Measurements from ENCODE around the gene MTCH2. TPM values are rescaled to one million over a fixed set of nuclear protein-coding genes. Genes with fewer than 3 reads are reported as not detected.
"Not testable (repeated sequence)": the region's sequence is repeated elsewhere in the genome, so short reads cannot be mapped to it uniquely, and the experiment has no call there.

MTCH2 gene
- polyA plus RNA-seq (2011; rRNA removed), result 175 and 194 TPM in 2 replicates
- polyA minus RNA-seq (2011; rRNA and poly(A)+ RNA removed), result 87.8 and 103 TPM in 2 replicates

- Histone ChIP-seq H3K27me3 (ENCODE audit: control insufficient read depth, insufficient read depth, low read length) (no peaks in the 10 kb centered on the region), H3K27ac (ENCODE audit: low read depth, low read length) (peak within 1 kb of the TSS; percentile 87), H3K9me3 (ENCODE audit: control insufficient read depth, insufficient read depth, low read length) (no peaks in the 10 kb centered on the region; the same call in 1 of the 2 replicates), H3K4me3 (ENCODE audit: low read depth, low read length) (peak within 1 kb of the TSS; percentile 85)
- peak; percentile 93 for DNase-seq (ENCODE audit: low read depth, low spot score)
- TF ChIP-seq, protein P1, sequence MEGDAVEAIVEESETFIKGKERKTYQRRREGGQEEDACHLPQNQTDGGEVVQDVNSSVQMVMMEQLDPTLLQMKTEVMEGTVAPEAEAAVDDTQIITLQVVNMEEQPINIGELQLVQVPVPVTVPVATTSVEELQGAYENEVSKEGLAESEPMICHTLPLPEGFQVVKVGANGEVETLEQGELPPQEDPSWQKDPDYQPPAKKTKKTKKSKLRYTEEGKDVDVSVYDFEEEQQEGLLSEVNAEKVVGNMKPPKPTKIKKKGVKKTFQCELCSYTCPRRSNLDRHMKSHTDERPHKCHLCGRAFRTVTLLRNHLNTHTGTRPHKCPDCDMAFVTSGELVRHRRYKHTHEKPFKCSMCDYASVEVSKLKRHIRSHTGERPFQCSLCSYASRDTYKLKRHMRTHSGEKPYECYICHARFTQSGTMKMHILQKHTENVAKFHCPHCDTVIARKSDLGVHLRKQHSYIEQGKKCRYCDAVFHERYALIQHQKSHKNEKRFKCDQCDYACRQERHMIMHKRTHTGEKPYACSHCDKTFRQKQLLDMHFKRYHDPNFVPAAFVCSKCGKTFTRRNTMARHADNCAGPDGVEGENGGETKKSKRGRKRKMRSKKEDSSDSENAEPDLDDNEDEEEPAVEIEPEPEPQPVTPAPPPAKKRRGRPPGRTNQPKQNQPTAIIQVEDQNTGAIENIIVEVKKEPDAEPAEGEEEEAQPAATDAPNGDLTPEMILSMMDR (IDR thresholded peaks at IDR 0.05; ENCODE audit: low read depth, low read length), result 0 out of 2 replicates have a peak, but pooled peaks have one; percentile 9
- ChIA-PET POLR2A (no interaction called here), CTCF (no interaction called here)
Measured at GRCh38 chr11:47642099-47642855, at the start of gene MTCH2. MTCH2 (minus strand) TSS chr11:47642559; CDS start chr11:47642465, 94 bp downstream.

- Histone ChIP-seq H3K9me3 (ENCODE audit: control insufficient read depth, insufficient read depth, low read length) (no peaks in the 10 kb centered on the region), H3K27ac (ENCODE audit: low read depth, low read length) (no peak overlapping the region), H3K4me3 (ENCODE audit: low read depth, low read length) (no peak overlapping the region), H3K27me3 (ENCODE audit: control insufficient read depth, insufficient read depth, low read length) (no peaks in the 10 kb centered on the region)
- POLR2A ChIA-PET, result no interaction called here
- TF ChIP-seq, protein P1 (IDR thresholded peaks at IDR 0.05; ENCODE audit: low read depth, low read length), result no peak
- CTCF ChIA-PET, result no interaction called here
- no peak for DNase-seq (ENCODE audit: low read depth, low spot score)
Measured at GRCh38 chr11:47691979-47692378, 49.6 kb upstream of the MTCH2 start.

- ChIA-PET CTCF (no interaction called here), POLR2A (no interaction called here)
- TF ChIP-seq, protein P1 (IDR thresholded peaks at IDR 0.05; ENCODE audit: low read depth, low read length), result no peak
- no peaks in the 10 kb centered on the region for H3K9me3 ChIP-seq (ENCODE audit: control insufficient read depth, insufficient read depth, low read length)
- H3K27ac ChIP-seq (ENCODE audit: low read depth, low read length), result no peak overlapping the region
- DNase-seq (ENCODE audit: low read depth, low spot score), result no peak
- no peak overlapping the region for H3K4me3 ChIP-seq (ENCODE audit: low read depth, low read length)
- H3K27me3 ChIP-seq (ENCODE audit: control insufficient read depth, insufficient read depth, low read length), result no peaks in the 10 kb centered on the region
Measured at GRCh38 chr11:47689480-47689879, 47.1 kb upstream of the MTCH2 start.

DNA sequence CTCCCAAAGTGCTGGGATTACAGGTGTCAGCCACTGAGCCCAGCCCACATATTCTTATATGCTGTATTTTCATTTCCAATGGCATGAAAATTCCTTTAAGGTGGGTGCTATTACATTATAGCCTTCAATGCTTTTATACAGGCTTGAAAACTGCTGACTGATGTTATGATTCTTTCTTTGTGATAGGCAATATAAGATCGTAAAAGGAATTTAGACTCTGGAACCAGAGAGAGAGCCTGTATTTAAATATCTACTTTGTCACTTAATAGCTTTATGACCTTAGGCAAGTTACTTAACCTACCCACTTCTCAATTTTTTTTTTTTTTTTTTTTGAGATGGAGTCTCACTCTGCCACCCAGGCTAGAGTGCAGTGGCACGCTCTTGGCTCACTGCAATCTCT is 46.6 kb upstream of the MTCH2 start:
- CTCF ChIA-PET, result no interaction called here
- POLR2A ChIA-PET, result no interaction called here
- TF ChIP-seq, protein P1 (IDR thresholded peaks at IDR 0.05; ENCODE audit: low read depth, low read length), result no peak
- Histone ChIP-seq H3K4me3 (ENCODE audit: low read depth, low read length) (no peak overlapping the region), H3K9me3 (ENCODE audit: control insufficient read depth, insufficient read depth, low read length) (no peaks in the 10 kb centered on the region), H3K27ac (ENCODE audit: low read depth, low read length) (no peak overlapping the region), H3K27me3 (ENCODE audit: control insufficient read depth, insufficient read depth, low read length) (no peaks in the 10 kb centered on the region)
- DNase-seq (ENCODE audit: low read depth, low spot score), result no peak

- H3K27ac ChIP-seq (ENCODE audit: low read depth, low read length), result no peak overlapping the region
- no peaks in the 10 kb centered on the region for H3K9me3 ChIP-seq (ENCODE audit: control insufficient read depth, insufficient read depth, low read length)
- no peaks in the 10 kb centered on the region for H3K27me3 ChIP-seq (ENCODE audit: control insufficient read depth, insufficient read depth, low read length)
- no peak overlapping the region for H3K4me3 ChIP-seq (ENCODE audit: low read depth, low read length)
- TF ChIP-seq, protein P1 (IDR thresholded peaks at IDR 0.05; ENCODE audit: low read depth, low read length), result no peak
- ChIA-PET CTCF (interaction anchor here (0.7 kb wide), 1 partner anchor 28 kb away, joined by 4 read pairs; no protein-coding TSS in a partner anchor), POLR2A (interaction anchor here (0.5 kb wide), 1 partner anchor 75 kb away, joined by 9 read pairs; no protein-coding TSS in a partner anchor)
- no peak for DNase-seq (ENCODE audit: low read depth, low spot score)
Measured at GRCh38 chr11:47688111-47688510, 45.8 kb upstream of the MTCH2 start.

DNA sequence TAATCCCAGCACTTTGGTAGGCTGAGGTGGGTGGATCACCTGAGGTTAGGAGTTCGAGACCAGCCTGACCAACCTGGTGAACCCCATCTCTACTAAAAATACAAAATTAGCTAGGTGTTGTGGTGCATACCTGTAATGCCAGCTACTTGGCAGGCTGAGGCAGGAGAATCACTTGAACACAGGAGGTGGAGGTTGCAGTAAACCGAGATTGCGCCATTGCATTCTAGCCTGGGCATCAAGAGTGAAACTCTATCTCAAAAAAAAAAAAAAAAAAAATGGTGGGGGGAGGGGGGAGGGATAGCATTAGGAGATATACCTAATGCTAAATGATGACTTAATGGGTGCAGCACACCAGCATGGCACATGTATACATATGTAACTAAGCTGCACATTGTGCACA is 44.3 kb upstream of the MTCH2 start:
- CTCF ChIA-PET, result not testable (repeated sequence)

More for the DNA sequence above, 44.3 kb upstream of the MTCH2 start:
- H3K27ac ChIP-seq (ENCODE audit: low read depth, low read length); H3K27me3 ChIP-seq (ENCODE audit: control insufficient read depth, insufficient read depth, low read length); POLR2A ChIA-PET; H3K4me3 ChIP-seq (ENCODE audit: low read depth, low read length); DNase-seq (ENCODE audit: low read depth, low spot score); H3K9me3 ChIP-seq (ENCODE audit: control insufficient read depth, insufficient read depth, low read length): not testable (repeated sequence)
